CD4-positive, alpha-beta T cell (primary cell): ENCODE measurements around the gene TUT4. TPM values are rescaled to one million over a fixed set of nuclear protein-coding genes. Genes with fewer than 3 reads are reported as not detected.

Experiments used
- ATAC-seq: fragments of 200-7000 bp; cut with Tn5 transposase; one replicate; pipeline ENCODE4 v1.10.0; 2022; ENCODE audit warnings: mild to moderate bottlenecking; ENCODE audit not compliant: poor library complexity
- CTCF ChIA-PET: fragments of 350-600 bp; sonication (Branson Sonifier 250); formaldehyde crosslinking; loops from one replicate; lab custom pipeline; 2021; ENCODE audit warnings: antibody characterized with exemption, inconsistent platforms; lab: Charles Lee
- POLR2A ChIA-PET: fragments of 350-600 bp; sonication (Branson Sonifier 250); formaldehyde crosslinking; loops from one replicate; lab custom pipeline; 2021; ENCODE audit warnings: antibody characterized with exemption, inconsistent platforms; lab: Charles Lee
- DNase-seq, 14 experiments: peaks; one replicate each; pipeline ENCODE4 v3.0.0-alpha.2; 2013 to 2020; ENCODE audit warnings: mixed read lengths in 2 of 14
- H3K27ac ChIP-seq, 2 donors: one replicate each; pipeline versions ENCODE4 v1.5.1 to v1.7.0; 2013; ENCODE audit warnings: low read length in 2 of 2, low read depth in 1 of 2, mild to moderate bottlenecking in 1 of 2
- H3K27me3 ChIP-seq, 2 experiments: 1 replicate in 1 of 2; 2 replicates in 1 of 2; pipeline versions ENCODE4 v1.6.1 to v1.7.0; 2013; ENCODE audit warnings: low read length in 2 of 2, control low read depth in 1 of 2, mild to moderate bottlenecking in 1 of 2, moderate library complexity in 1 of 2; ENCODE audit not compliant: insufficient read depth in 2 of 2, control insufficient read depth in 1 of 2
- H3K36me3 ChIP-seq: one replicate; pipeline ENCODE4 v1.6.1; 2013; ENCODE audit warnings: low read length, control low read depth; ENCODE audit not compliant: insufficient read depth
- H3K4me1 ChIP-seq: one replicate; pipeline ENCODE4 v1.6.1; 2013; ENCODE audit warnings: low read length, control low read depth; ENCODE audit not compliant: insufficient read depth
- H3K4me3 ChIP-seq: one replicate; pipeline ENCODE4 v1.5.1; 2013; ENCODE audit warnings: mild to moderate bottlenecking, low read length, moderate library complexity
- H3K9me3 ChIP-seq, 2 experiments: 1 replicate in 1 of 2; 2 replicates in 1 of 2; pipeline versions ENCODE4 v1.6.1 to v1.7.0; 2013; ENCODE audit warnings: low read length in 2 of 2, mild to moderate bottlenecking in 2 of 2, control low read depth in 1 of 2, moderate library complexity in 1 of 2; ENCODE audit not compliant: control insufficient read depth in 1 of 2, insufficient read depth in 1 of 2
- H3K27ac Mint-ChIP-seq: one replicate; pipeline ENCODE4 v1.8.0; 2020; ENCODE audit warnings: mixed read lengths
- H3K27me3 Mint-ChIP-seq: one replicate; pipeline ENCODE4 v1.8.0; 2021; ENCODE audit warnings: mixed read lengths
- H3K36me3 Mint-ChIP-seq: one replicate; pipeline ENCODE4 v1.8.0; 2021; ENCODE audit warnings: low read depth, mixed read lengths
- H3K4me1 Mint-ChIP-seq: one replicate; pipeline ENCODE4 v1.8.0; 2021; ENCODE audit warnings: low read depth, mixed read lengths
- H3K4me3 Mint-ChIP-seq: one replicate; pipeline ENCODE4 v1.8.0; 2020; ENCODE audit warnings: mild to moderate bottlenecking, mixed read lengths
- H3K9me3 Mint-ChIP-seq: one replicate; pipeline ENCODE4 v1.8.0; 2020; ENCODE audit warnings: mixed read lengths
- intact Hi-C, 2 experiments: fragments of 100-400 bp; cut with DNase I in 1 of 2; cut with micrococcal nuclease in 1 of 2; formaldehyde crosslinking; loops; one replicate each; pipeline versions ENCODE4 v1.15.1 to v1.9.0; 2023 to 2025; cut with DNase I, micrococcal nuclease
- total RNA-seq, 174 experiments: library from RNA in 2 of 174; stranded (reverse) in 2 of 174; gene quantifications; one replicate each; pipeline ENCODE4 v1.2.3 and lab custom pipeline; 2021 to 2026
- TF ChIP-seq, protein P1 (sequence below): fragments of 200-600 bp; IDR thresholded peaks from one replicate; pipeline ENCODE4 v1.8.0; 2022; ENCODE audit warnings: antibody characterized with exemption, mild to moderate bottlenecking

The TUT4 gene
- total RNA-seq, 2 experiments from 2014 or later, result 141 to 147 TPM

DNA sequence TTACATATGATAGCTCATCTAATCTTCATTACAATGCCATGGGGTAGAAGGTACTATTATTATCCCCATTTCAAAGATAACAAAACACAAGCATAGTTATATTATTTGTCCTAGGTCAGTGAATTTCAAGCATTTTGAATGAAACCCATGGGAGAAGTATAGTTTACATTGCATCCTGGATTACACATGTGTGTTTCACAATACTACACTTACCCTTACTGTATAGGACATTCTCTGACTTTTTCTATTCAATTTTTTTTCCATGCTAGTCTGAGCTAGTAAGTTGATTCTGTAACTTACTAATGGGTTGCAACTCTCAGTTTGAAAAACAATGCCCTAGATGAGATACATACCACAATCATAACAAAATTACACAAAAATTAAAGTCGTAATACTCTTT is 40.6 kb upstream of the TUT4 start:
- no peaks in the 10 kb centered on the region for H3K4me1 Mint-ChIP-seq
- no peak overlapping the region for H3K27ac Mint-ChIP-seq
- Histone ChIP-seq H3K27ac (no peak overlapping the region), H3K27me3 (no peaks in the 10 kb centered on the region), H3K9me3 (no peaks in the 10 kb centered on the region), H3K4me3 (no peak overlapping the region), H3K36me3 (no peaks in the 10 kb centered on the region), H3K4me1 (no peaks in the 10 kb centered on the region)
- intact Hi-C loops, result loop anchor here in 1 of 2 experiments (10.0 kb wide), 1 partner anchor 191 kb away; no protein-coding TSS in a partner anchor
- H3K4me3 Mint-ChIP-seq, result no peak overlapping the region
- POLR2A ChIA-PET, result no interaction called here
- DNase-seq (no peak), ATAC-seq (no peak)
- H3K9me3 Mint-ChIP-seq, result no peaks in the 10 kb centered on the region
- TF ChIP-seq, protein P1, sequence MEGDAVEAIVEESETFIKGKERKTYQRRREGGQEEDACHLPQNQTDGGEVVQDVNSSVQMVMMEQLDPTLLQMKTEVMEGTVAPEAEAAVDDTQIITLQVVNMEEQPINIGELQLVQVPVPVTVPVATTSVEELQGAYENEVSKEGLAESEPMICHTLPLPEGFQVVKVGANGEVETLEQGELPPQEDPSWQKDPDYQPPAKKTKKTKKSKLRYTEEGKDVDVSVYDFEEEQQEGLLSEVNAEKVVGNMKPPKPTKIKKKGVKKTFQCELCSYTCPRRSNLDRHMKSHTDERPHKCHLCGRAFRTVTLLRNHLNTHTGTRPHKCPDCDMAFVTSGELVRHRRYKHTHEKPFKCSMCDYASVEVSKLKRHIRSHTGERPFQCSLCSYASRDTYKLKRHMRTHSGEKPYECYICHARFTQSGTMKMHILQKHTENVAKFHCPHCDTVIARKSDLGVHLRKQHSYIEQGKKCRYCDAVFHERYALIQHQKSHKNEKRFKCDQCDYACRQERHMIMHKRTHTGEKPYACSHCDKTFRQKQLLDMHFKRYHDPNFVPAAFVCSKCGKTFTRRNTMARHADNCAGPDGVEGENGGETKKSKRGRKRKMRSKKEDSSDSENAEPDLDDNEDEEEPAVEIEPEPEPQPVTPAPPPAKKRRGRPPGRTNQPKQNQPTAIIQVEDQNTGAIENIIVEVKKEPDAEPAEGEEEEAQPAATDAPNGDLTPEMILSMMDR, result no peak
- H3K27me3 Mint-ChIP-seq, result no peaks in the 10 kb centered on the region
- no peaks in the 10 kb centered on the region for H3K36me3 Mint-ChIP-seq
- CTCF ChIA-PET, result no interaction called here

DNA sequence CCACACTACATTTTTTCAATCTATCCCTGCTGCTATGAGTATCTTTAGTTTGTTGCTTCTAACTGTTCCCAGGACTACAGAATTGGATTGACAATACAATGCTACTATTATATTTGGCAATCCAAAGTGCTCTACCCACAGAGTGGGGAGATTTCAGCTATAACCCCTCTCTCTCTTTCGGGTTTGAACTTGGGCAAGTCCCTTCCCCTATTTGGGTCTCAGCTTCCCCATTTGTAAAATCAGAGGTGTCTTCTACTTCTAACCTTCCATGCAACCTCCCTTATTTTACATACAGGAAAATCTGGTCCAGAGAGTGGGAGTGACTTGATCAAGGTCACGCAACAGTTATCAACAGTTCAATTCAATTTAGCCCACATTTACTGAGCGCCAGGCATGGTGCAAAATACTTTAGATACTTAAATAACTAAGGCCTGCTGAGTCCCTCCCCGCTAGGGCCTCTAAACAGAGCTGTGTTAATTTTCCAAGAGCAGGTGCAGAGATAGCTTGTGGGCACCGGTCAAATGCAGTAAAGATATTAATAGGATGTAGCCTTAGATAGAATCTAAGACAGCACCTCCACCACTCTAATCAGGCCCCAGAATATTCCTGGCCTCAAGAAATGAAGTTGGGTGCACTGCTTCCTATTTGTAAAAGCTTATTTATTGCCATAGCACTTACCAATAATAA is 39.9 kb upstream of the TUT4 start:
- ATAC-seq, result no peak
- POLR2A ChIA-PET, result interaction anchor here (0.6 kb wide), 1 partner anchor 93 kb away, joined by 3 read pairs; no protein-coding TSS in a partner anchor
- no peak overlapping the region for H3K27ac Mint-ChIP-seq

DNA sequence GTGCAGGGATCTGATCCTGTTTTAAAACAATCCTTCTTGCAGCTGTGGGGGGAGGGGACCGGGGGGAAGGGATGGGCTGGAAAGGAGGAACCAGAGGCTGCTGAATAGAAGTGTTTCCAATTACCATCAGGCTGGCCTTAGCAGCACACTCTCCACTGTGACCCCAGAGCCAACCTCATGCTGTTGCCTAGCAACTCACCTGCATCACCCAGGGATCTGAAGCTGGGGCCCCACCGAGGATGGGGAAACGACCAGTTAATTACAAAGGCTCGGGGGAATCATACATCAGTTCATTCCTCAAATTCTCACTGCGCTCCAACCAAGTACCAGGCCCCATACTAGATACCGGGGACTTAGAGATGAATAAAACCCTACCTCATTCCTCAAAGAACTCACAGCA is 37.4 kb upstream of the TUT4 start:
- H3K9me3 ChIP-seq, result no peaks in the 10 kb centered on the region
- no peaks in the 10 kb centered on the region for H3K4me1 ChIP-seq
- H3K36me3 ChIP-seq, result no peaks in the 10 kb centered on the region
- H3K27me3 Mint-ChIP-seq, result no peaks in the 10 kb centered on the region
- no peaks in the 10 kb centered on the region for H3K36me3 Mint-ChIP-seq
- no peak overlapping the region for H3K27ac ChIP-seq
- no peak for DNase-seq
- CTCF ChIA-PET, result no interaction called here
- no peaks in the 10 kb centered on the region for H3K4me1 Mint-ChIP-seq
- no peaks in the 10 kb centered on the region for H3K9me3 Mint-ChIP-seq
- H3K27me3 ChIP-seq, result no peaks in the 10 kb centered on the region
- POLR2A ChIA-PET, result no interaction called here
- intact Hi-C loops, result loop anchor here in 1 of 2 experiments (10.0 kb wide), 1 partner anchor 195 kb away; no protein-coding TSS in a partner anchor
- H3K27ac Mint-ChIP-seq, result no peak overlapping the region
- H3K4me3 Mint-ChIP-seq, result no peak overlapping the region
- no peak overlapping the region for H3K4me3 ChIP-seq
- no peak for ATAC-seq
- TF ChIP-seq, protein P1, result no peak

More for the DNA sequence above, 39.9 kb upstream of the TUT4 start:
- H3K27me3 Mint-ChIP-seq, result no peaks in the 10 kb centered on the region
- Histone ChIP-seq H3K4me1 (no peaks in the 10 kb centered on the region), H3K9me3 (no peaks in the 10 kb centered on the region), H3K4me3 (no peak overlapping the region), H3K27me3 (no peaks in the 10 kb centered on the region), H3K36me3 (no peaks in the 10 kb centered on the region), H3K27ac (no peak overlapping the region)
- H3K4me3 Mint-ChIP-seq, result no peak overlapping the region
- CTCF ChIA-PET, result no interaction called here
- H3K9me3 Mint-ChIP-seq, result no peaks in the 10 kb centered on the region
- H3K36me3 Mint-ChIP-seq, result no peaks in the 10 kb centered on the region
- TF ChIP-seq, protein P1, result no peak
- DNase-seq, result no peak
- intact Hi-C loops, result loop anchor here in 1 of 2 experiments (10.0 kb wide), 1 partner anchor 192 kb away; no protein-coding TSS in a partner anchor
- no peaks in the 10 kb centered on the region for H3K4me1 Mint-ChIP-seq
